KMS-11 (cell line): ENCODE measurements around the gene CTSD.

Source experiments
- H2AFZ ChIP-seq: fragments of 200-600 bp; sonication (generic); 2 replicates; pipeline ENCODE4 v1.6.1; 2016; ENCODE audit warnings: antibody characterized with exemption, mixed run types, low read depth
- H3K27ac ChIP-seq: fragments of 200-600 bp; sonication (generic); 2 replicates; pipeline ENCODE4 v1.6.1; 2016; ENCODE audit warnings: mild to moderate bottlenecking, mixed run types
- H3K27me3 ChIP-seq: fragments of 200-600 bp; sonication (generic); 2 replicates; pipeline ENCODE4 v1.6.1; 2017; ENCODE audit warnings: mild to moderate bottlenecking, low read depth, mixed run types, moderate library complexity; ENCODE audit not compliant: insufficient read depth
- H3K36me3 ChIP-seq: fragments of 200-600 bp; sonication (generic); 2 replicates; pipeline ENCODE4 v1.6.1; 2017; ENCODE audit warnings: mild to moderate bottlenecking, mixed run types; ENCODE audit not compliant: insufficient read depth
- H3K4me1 ChIP-seq: fragments of 200-600 bp; sonication (generic); 2 replicates; pipeline ENCODE4 v1.6.1; 2016; ENCODE audit warnings: mild to moderate bottlenecking, low read depth, mixed run types; ENCODE audit not compliant: poor library complexity, severe bottlenecking
- H3K4me2 ChIP-seq: fragments of 200-600 bp; sonication (generic); 2 replicates; pipeline ENCODE4 v1.7.0; 2016; ENCODE audit warnings: mild to moderate bottlenecking, mixed run types
- H3K4me3 ChIP-seq: fragments of 200-600 bp; sonication (generic); IDR thresholded peaks from 2 replicates; pipeline ENCODE4 v1.6.1; 2017; ENCODE audit warnings: low read depth, low read length, mixed read lengths; ENCODE audit not compliant: insufficient read depth
- H3K79me2 ChIP-seq: fragments of 200-600 bp; sonication (generic); 2 replicates; pipeline ENCODE4 v1.6.1; 2016; ENCODE audit warnings: low read depth, mixed run types; ENCODE audit not compliant: insufficient read depth
- H3K9ac ChIP-seq: fragments of 200-600 bp; sonication (generic); 2 replicates; pipeline ENCODE4 v1.6.1; 2016; ENCODE audit warnings: mild to moderate bottlenecking, mixed run types
- H4K20me1 ChIP-seq: fragments of 200-600 bp; sonication (generic); 2 replicates; pipeline ENCODE4 v1.6.1; 2016; ENCODE audit warnings: mild to moderate bottlenecking, mixed run types; ENCODE audit not compliant: insufficient read depth
- CTCF ChIP-seq: fragments of 200-600 bp; sonication (generic); conservative IDR thresholded peaks from 2 replicates; pipeline ENCODE4 v1.6.1; 2017; ENCODE audit warnings: low read depth, mild to moderate bottlenecking, antibody characterized with exemption, low read length, moderate library complexity, mixed read lengths

Gene CTSD

GRCh38 chr11:1774886-1775285, 11.2 kb upstream of the CTSD start:
- no peak overlapping the region for H3K9ac ChIP-seq
- peaks cover 4% of the 10 kb centered on the region for H3K4me1 ChIP-seq
- H3K27me3 ChIP-seq = peaks cover 49% of the 10 kb centered on the region; the same call in 1 of the 2 replicates
- no peaks in the 10 kb centered on the region for H3K36me3 ChIP-seq
- H2AFZ ChIP-seq = no peak overlapping the region
- no peak overlapping the region for H3K4me3 ChIP-seq
- no peak overlapping the region for H3K27ac ChIP-seq
- H3K79me2 ChIP-seq = no peaks in the 10 kb centered on the region
- no peak overlapping the region for H3K4me2 ChIP-seq
- no peaks in the 10 kb centered on the region for H4K20me1 ChIP-seq
- no peak for TF ChIP-seq CTCF

- Histone ChIP-seq H3K36me3 (no peaks in the 10 kb centered on the region), H3K9ac (no peak overlapping the region), H3K4me2 (no peak overlapping the region), H3K27me3 (peaks cover 44% of the 10 kb centered on the region; the same call in 1 of the 2 replicates), H3K4me3 (no peak overlapping the region), H3K79me2 (no peaks in the 10 kb centered on the region), H2AFZ (no peak overlapping the region), H4K20me1 (no peaks in the 10 kb centered on the region), H3K27ac (no peak overlapping the region), H3K4me1 (peaks cover 4% of the 10 kb centered on the region)
- TF ChIP-seq CTCF = no peak
Observed at GRCh38 chr11:1773994-1774550, 10.3 kb upstream of the CTSD start.

DNA sequence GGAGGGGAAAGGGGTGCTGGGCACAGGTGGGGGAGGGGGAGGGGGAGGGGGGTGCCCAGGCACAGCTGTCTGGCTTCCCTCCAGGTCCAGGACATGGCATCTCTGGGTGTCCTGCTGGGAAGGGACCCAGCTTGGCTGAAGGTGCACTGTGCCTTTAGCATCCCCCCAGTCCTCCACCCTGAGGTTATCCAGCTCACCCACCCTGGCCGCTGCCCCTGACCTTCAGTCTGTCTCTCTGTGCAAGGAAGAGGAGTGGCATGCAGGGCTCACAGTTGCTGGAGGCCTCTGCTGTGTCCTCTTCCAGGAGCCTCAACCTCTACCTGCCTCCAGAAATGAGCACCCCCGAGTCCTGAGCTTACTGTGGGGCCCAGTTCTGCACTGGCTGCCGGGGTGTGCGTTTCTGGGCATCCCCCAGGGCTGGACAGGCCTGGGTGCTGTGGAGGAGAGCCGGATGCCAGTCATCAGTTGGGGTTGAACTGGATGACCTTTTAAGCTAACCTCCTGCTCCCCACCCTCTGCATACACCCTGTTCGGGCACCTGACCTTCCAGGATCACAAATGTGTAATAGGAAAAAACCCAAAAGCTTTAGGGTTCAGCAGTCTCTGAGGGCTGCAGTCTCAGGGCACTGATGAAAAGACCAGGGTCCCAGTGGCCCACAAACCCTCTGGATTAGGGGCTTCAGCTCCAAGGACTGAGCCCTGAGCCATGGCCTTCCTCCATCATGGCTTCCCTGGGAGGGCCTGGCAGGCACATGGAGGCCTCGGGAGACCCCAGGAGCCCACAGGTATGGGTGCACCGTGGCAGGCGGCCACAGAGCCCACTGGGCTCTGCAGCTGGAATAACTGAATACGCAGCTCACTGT, 9.6 kb upstream of the CTSD start:
- H3K9ac ChIP-seq = no peak overlapping the region
- H4K20me1 ChIP-seq = no peaks in the 10 kb centered on the region
- no peaks in the 10 kb centered on the region for H3K36me3 ChIP-seq
- H3K27ac ChIP-seq = no peak overlapping the region
- peaks cover 41% of the 10 kb centered on the region; the same call in 1 of the 2 replicates for H3K27me3 ChIP-seq
- TF ChIP-seq CTCF = no peak
- no peak overlapping the region for H3K4me3 ChIP-seq
- no peaks in the 10 kb centered on the region for H3K79me2 ChIP-seq
- H3K4me1 ChIP-seq = peaks cover 4% of the 10 kb centered on the region
- no peak overlapping the region for H2AFZ ChIP-seq
- H3K4me2 ChIP-seq = no peak overlapping the region

- H3K4me2 ChIP-seq = no peak overlapping the region
- peaks cover 4% of the 10 kb centered on the region for H3K4me1 ChIP-seq
- no peak overlapping the region for H3K9ac ChIP-seq
- TF ChIP-seq CTCF = no peak
- no peak overlapping the region for H3K4me3 ChIP-seq
- H3K27ac ChIP-seq = no peak overlapping the region
- H3K79me2 ChIP-seq = no peaks in the 10 kb centered on the region
- no peaks in the 10 kb centered on the region for H3K36me3 ChIP-seq
- H4K20me1 ChIP-seq = no peaks in the 10 kb centered on the region
- no peak overlapping the region for H2AFZ ChIP-seq
- peaks cover 34% of the 10 kb centered on the region; the same call in 1 of the 2 replicates for H3K27me3 ChIP-seq
Observed at GRCh38 chr11:1772270-1773130, 8.8 kb upstream of the CTSD start.
